A673 (cell line): ENCODE data around the gene JUP.

Source experiments
- EZH2 ChIP-seq: fragments of 200-600 bp; sonication (generic); IDR thresholded peaks from 2 replicates; pipeline ENCODE4 v1.6.1; 2017; ENCODE audit warnings: borderline replicate concordance, low read depth, mild to moderate bottlenecking, mixed read lengths, antibody characterized with exemption, low read length; ENCODE audit not compliant: poor library complexity, severe bottlenecking
- TF ChIP-seq, protein P1 (sequence below): fragments of 300-800, 200-600 bp; sonication (generic); conservative IDR thresholded peaks from 2 replicates; pipeline ENCODE4 v1.5.1; 2017; ENCODE audit warnings: low read depth, mild to moderate bottlenecking, antibody characterized with exemption, low read length, moderate library complexity, mixed read lengths

DNA sequence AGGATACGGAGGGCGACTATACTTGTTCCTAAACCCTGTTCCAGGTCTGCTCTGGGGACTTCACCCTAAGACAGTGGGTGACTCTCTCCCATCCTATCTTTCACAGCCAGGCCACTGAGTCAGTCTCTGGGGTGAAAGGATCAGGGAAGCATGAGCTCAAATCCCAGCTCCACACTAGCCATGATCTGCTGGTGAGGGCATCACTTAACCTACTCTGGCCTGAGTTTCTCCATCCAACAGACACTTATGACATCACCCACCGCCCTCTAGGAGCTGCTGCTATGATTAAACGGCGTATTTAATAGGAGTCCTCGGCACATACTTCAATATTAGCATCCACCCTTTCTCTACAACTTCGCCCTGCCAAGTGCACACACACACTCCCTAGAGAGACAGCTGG is 64.3 kb downstream of the JUP start:
- TF ChIP-seq, protein P1, sequence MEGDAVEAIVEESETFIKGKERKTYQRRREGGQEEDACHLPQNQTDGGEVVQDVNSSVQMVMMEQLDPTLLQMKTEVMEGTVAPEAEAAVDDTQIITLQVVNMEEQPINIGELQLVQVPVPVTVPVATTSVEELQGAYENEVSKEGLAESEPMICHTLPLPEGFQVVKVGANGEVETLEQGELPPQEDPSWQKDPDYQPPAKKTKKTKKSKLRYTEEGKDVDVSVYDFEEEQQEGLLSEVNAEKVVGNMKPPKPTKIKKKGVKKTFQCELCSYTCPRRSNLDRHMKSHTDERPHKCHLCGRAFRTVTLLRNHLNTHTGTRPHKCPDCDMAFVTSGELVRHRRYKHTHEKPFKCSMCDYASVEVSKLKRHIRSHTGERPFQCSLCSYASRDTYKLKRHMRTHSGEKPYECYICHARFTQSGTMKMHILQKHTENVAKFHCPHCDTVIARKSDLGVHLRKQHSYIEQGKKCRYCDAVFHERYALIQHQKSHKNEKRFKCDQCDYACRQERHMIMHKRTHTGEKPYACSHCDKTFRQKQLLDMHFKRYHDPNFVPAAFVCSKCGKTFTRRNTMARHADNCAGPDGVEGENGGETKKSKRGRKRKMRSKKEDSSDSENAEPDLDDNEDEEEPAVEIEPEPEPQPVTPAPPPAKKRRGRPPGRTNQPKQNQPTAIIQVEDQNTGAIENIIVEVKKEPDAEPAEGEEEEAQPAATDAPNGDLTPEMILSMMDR = no peak
- no peak for TF ChIP-seq EZH2
